HG03060 (cell line): ENCODE results near the gene MYO1D.

Experiments
- ATAC-seq: cut with Tn5 transposase; IDR thresholded peaks from one replicate; pipeline ENCODE4 v1.9.1; 2021; ENCODE audit warnings: low read depth, moderate number of reproducible peaks; ENCODE audit not compliant: unreplicated experiment

Gene MYO1D

DNA sequence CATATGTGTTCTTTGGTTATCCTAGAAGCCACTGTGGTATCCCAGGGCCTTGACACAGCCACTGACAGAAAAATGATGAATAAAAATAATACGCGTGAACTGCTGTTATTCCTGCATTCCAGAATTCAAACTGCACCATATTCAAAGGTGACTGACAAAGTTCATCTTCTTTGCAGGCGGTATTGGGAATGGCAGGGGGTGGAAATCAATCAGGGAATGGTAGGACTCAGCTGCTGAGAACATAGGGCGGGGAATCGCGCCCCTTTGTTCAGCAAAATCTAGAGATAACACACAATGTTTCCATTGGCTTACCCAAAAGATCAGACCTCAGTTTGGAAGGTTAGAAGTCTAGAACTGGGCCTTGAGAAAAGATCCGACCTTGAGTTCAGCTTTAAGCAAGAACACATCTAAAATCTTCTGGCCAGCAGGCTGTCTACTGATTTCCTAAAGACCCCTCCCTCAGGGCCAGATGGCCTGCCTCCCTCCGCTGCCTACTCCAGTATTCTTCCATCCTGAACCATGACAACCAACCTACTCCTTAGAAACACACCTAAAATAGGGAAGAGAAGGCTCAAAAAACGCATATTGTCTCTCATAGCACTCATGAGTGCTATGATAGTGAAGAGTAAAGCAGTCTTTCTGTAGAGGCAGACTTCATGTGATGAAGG, 356.1 kb downstream of the MYO1D start:
- ATAC-seq, result no peak

DNA sequence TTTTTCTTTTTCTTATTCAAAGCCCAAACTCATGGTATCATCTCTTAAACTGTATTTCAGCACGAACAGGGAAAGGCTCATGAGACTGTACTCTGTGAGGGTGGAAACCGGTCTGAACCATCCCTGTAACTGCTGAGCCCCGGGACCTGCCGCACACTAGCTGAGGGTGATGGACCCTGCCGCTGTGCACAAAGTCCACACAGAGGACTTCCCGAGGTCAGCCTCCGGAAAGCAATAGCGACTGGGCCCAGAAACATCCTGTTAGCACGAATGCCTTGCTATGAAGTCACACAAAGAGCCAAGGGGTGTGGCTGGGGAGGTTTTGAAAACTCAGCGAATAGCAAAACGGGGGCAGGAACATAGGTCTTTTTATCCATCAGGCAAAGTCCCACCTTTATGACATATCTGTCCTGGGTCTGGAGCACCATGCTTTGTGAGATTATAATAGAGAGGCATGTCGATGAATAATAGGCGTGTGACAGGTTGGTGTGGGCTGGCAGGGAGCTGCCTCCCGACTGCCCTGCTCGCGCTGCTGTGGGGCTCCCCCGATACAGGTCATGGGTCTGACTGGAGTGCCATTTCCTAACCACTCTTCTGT, 356.7 kb downstream of the MYO1D start:
- no peak for ATAC-seq

DNA sequence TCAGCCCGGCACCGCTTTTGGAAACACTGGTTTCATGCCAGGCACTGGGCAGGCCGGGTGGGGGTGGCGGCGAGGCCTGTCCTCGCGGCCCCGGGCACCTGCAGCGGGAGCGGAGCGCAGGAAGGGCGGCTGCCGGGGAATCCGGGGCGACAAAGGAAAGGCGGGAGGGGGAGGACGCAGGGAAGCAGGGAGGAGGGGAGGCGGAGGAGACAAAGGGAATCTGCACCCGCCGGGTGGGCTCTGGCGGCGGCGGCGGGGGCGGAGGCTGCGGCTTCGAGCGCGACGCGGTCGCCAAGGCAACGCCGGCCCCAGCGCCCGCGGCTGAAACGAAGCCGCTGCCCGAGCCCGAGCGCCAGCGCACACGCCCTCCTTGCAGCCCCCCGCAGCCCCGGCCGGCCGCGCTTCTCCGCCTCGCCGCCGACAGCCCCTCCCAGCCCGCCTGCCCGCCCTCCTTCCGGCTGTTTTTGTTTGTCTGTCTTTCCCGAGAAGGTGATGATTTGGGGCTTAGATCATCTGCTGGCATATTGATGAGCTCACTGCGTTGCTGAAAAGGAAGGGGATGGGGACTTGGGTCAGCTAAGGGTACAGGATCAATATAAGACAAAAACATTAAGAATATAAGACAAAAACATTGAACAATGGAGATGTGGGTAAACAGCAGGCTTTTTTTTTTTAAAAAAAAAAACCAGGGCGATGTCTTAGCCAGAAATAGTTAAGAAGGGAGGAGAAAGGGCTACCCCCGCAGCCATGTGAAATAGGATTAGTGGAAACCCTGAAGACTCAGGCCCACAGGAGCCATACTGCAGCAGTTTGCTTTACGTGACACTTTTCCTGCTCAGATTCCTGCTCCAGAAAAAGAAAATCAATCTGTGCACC, 357.5 kb downstream of the MYO1D start:
- ATAC-seq, result no peak

DNA sequence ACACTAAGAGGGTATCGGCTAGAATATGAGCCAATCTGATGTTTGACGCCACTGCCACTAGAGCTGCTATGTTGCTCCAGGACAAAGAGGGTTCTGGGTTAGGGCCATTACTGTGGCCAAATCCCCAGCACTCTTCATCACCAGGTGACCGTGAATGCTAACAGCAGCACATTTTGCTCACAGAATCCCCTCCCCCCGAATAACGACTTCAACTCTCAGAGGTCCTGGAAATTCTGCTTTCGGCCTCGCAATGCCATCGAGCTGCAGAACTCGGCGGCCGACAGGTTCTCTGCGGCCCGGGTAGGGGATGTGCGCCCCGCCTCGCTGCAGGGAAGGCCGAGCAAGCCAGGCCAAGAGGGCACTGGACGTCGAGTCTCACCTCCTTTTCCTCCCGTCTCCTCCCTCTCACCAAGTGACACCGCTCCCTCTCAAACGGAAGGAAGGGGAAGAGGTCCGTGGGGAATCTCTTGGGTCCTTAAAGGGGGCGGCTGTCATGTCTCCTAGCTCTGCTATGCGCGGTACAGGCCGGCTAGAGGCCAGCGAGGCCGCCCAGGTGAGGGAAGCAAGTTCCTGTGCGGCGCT, 358.2 kb downstream of the MYO1D start:
- no peak for ATAC-seq

DNA sequence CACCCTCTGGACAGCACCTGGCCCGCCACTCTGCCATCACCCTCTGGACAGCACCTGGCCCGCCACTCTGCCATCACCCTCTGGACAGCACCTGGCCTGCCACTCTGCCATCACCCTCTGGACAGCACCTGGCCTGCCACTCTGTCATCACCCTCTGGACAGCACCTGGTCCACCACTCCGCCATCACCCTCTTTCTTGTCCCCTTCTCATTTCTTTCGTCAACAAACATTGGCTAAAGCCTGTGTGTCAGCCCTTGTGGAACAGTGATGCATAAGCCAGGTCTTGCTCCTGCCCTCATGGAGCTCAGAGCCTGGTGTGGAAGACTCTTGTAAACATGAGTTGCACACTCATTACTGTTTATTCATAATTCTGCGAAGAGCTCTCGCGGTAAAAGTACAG, 358.9 kb downstream of the MYO1D start:
- no peak for ATAC-seq

DNA sequence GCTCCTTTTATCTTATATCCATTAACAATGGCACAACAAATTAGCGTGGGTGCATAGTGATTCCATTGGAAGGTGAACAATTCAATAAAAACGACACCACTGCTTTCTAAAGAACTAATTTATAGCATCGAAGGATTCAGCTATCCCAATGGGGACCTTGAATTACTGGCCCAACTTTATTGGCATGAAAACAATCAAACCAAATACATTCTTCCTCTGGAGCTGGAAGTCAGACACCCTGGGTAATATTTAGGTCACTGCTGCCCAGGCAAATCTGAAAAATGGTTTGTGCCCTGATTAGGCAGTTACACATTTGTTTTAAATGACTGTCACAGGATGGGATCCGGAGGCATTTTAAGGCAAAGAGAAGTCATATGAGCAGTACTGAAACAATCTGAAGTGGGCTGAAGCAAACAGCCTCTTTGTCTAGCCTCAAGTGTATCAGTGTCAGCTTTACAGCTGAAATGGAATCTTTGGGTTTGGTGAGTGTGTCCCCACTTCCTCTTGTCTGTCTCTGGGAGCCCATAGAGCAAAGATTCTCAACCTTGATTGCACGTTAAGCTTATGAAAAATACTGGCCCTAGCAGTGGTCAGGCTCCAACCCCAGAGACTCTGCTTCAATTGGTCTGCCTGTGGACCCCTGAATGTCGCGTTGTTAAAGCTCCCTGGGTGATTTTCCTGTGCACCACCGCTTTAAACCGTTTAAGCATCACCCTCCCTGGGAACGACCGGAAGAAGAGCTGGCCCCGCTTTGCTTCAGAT, 359.8 kb downstream of the MYO1D start:
- no peak for ATAC-seq

DNA sequence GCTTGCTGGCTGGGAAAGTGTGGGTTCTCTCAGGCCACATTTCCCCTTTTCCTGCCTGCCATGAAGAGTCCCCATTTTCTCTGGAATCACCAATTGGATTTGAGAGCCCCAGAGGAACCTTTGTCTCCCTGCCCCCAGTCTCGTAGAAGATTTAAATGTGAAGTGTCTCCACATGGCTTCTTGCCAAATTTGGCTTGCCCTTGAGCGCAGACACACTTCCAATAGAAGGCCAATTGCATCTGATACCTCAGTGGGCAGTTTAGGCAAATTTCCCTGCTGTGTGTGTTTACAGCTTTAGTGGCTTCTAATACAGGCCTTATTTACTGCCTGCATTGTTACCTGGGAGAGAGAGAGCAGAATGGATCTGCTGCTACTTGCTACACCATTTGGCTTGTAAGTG, 360.5 kb downstream of the MYO1D start:
- ATAC-seq, result no peak

DNA sequence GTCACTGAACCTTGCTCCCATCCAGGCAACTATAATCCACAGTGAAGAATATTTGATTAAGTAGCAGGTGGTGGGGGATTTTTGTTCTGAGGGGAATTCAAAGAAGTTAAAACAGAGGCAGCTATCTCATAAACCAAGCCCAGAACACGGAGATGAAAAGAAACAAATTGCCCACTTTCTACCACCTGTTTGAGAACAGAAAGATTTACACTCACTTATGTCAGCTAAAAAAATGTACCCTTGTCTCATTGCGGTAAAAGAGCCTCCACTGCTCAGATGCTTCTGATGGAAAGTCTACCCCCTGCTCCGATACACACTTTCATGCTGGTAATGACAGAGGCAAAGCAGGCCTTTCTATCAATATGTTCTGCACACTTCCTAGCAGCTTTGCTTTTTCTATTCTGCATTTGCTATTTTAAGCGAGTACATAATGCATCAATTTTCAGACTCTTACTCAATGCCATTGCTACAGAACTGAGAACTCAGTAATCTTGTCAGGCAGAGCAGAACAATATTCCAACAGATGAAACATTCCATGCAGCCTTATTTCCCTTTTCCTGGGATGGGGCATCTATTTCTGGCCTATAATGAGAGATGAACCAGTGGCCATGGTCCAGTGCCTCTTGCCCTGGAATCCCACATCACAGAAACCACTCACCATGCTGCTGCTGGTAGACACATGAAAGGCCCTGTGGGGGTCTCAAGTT, 361.1 kb downstream of the MYO1D start:
- peak; percentile 41 for ATAC-seq

DNA sequence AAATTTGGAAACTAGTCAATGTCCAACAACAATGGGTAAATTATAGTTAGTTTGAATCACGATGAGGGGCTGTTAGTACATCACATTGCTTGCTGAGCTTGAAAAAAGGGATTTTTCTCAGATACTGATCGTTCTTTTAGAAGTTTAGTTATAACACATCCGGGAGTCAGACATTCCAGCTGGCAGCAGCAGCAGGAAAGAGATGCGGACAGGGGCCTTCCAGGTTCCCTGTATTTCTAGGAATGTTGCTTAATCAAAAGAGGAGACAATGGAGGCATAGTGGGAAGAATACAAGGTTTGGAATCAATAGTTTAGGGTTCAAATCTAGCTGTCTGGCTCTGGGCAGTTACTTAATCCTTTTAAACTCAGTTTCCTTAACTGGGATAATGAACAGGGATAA, 362.3 kb downstream of the MYO1D start:
- no peak for ATAC-seq

DNA sequence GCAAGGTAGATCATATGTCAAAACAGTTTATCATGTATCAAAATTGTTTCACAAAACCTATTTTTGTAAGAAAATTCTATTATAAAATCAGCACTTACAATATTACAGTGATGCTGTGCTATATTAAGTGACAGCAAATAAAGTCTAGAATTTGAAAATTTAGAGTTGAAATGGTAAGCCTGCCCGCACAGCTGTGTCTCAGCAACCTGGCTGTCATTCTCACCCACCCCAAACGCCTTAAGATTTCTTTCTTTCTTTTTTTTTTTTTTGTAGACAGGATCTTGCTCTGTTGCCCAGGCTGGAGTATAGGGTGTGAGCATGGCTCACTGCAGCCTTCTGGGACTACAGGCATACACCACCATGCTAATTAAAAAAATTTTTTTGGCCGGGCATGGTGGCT, 363.3 kb downstream of the MYO1D start:
- no peak for ATAC-seq

DNA sequence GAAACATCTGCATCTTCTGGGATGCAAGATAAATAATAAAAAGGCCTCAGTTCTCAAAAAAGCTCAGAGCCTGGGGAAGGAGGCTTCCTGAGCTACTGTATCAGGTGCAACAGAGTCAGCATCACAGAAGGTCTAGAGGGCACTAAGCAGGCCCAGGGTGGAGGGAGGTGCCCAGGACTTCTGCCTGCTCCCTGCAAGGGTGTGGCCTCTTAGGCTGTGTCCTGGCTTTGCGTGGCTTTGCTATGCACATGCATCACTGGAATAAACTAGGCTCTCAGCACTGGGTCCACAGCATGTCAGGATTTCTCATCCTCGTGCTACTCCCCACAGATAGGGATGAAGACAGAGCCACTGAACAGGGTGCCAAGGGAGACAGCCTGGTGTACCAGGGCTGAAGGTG, 364.6 kb downstream of the MYO1D start:
- no peak for ATAC-seq

DNA sequence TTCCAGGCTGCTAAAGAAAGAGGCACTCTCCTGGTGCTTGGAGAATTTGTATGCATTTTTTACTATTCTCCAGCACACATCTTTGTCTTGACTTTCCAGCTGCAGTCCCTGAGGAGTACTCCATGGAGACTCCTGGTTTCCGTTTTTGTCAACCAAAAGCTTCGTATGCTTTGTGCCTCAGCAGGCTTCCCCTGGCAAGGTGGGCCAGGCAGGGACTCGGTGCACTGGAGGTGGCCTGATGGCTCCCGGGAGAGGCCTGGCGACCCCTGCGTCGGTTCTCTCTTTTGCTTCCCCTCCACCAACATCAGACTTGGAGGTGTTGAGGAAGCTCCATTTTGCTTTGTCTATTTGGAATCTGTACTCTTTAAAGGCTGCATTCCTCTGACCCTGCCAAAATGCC, 366.5 kb downstream of the MYO1D start:
- ATAC-seq, result no peak

DNA sequence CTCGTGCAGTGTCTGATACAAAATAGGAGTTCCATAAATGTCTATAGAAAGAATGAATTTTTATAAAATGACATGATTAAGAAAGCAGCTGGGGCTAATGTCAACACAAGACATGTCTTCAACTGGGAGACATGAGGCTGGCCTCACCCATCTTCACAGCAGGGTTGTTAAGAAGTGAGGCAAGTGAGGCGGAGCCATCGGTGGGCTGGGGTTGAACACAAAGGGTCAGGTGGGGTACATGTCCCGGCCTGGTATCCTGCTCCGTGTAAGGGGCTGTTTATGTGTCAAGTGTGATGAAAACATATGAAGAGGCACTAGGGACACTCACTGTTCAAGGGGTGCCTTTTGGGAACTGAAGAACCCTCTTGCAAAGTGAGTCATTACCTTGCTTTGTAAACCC, 368.0 kb downstream of the MYO1D start:
- no peak for ATAC-seq

DNA sequence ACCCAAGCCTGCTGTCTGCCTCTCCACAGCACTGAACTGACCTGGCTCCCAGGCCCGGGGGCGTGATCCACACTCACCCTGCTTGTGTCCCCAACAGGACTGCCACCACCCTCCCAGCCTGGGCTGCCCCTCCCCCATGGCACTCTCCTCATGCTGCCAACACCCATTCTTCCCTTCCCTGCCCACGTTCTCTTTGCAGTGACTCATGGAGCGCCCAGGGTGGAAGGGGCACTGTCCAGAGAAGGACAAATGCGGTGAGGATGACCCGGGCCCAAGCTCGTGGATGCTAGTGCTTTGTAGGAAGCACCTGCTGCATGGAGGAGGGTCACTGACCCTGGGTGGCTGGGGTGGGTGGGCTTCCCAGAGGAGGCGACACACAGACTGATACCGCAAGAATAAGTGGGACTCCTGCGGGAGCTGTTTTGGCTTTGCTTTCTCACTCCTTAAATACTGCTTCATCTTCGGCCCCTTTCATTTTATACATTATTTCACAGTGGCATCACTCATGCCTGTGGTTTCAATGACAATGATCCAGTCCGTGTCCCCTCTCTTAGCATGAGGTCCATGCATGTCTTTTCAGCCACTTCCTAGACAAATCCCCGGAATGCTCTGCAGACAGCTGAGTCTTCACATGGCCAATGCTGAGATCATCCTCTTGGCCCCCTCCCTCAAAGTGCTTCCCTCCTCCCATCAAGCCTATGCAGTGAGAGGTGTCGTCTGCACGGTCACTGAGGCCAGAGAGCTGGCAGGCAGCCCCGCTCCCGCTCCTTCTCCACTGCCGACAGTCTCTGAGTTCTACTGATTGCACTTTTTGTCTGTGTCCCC, 372.5 kb downstream of the MYO1D start:
- no peak for ATAC-seq

DNA sequence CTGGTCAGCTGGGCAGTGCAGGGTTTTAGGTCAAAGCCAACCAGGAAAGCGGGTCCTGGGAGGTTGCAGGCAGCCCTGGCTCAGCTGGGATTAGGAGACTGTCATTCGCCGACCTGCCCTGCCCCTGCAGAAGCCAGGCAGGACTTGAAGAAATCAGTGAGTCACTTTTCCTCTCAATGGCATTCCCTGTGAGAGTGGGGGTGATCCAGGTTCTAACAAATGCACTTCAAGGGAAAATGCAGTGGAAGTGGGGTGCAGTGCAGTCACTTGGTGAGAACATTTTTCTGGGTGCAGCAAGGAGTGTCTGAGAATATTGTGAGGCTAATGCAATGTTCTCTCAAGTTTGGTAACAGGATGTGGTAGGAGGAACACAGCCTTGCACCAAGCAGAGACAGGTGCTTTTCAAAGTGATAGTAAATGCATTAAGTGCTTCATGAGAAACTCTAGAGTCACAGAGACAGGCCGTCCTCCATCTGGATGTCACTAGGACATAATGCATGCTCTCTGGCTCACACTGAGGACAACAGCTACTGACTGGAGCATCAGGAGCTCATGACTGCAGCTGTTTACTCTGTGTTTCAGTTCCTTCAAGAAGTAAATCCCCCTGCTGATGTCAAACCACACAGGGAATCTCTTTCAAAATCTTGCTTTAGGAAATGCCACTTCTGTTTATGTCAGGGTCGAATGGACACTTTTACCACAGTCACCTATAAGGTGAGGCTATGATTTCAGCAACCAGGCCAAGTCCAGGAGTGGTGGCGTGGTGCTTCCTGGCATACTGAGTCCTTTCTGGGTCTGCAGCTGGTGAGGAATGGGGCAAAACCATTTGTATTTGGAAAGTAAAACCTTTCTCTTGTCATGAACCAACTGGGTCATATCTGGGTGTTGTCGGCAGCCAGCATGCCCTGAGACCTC, 373.4 kb downstream of the MYO1D start:
- ATAC-seq, result peak; percentile 82

DNA sequence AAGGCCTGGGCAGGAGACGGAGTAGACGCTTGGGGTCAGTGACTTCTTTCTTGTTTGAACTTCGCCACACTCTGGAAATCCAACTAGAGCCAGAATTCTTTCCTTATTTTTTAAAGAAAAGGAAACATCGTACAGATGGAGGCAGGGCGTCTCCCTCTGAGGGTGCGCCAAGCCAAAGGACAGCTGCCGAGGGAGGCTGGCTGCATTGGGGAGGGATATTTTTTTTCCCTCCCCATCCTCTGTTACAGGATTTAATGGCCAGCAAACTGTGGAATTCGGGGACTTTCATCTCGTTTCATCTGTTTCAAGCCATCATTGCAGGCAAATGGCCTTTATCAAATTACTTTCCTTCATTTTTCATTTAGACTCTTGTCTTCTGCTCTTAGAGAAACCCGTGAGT, 374.2 kb downstream of the MYO1D start:
- ATAC-seq, result no peak

DNA sequence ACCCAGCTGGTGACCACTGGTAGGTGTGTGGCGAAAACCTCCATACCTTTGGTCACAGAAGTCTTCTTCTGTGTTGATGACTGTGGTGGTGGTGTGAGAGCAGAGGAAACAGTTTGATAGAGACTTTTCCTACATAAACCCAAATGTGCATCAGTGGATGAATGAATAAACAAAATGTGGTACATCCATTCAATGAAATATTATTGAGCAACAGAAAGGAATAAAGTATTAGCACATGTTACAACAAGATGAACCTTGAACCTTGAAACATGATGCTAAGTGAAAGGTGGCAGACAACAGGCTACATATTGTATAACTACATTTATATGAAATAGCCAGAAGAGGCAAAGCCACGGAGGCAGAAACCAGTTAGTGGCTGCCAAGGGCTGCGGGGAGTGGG, 374.9 kb downstream of the MYO1D start:
- no peak for ATAC-seq

DNA sequence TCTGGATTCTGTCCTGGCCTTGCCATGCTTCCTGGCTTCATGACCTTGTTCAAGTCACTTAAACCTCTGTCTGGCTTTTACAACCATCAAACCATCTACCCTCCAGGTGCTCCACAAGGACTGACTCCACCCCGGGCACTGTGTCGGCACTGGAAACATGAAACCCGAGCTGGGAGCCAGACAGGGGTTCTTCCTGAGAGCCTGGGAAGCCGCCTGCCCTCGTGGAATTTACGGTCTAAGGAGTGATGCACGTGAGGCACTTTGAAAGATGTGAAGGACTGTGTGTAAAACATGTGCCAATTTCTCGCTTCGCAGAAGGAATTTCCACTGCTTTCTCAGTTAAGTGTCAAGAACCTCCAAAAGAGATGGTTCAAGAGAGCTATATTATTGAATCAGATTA, 378.5 kb downstream of the MYO1D start:
- ATAC-seq, result no peak
